HCT116 (cell line): Measurements from ENCODE around the gene TOMM40. TPM values are rescaled to one million over a fixed set of nuclear protein-coding genes. Genes with fewer than 3 reads are reported as not detected.

Source experiments
- ATAC-seq: fragments of 200-7000 bp; cut with Tn5 transposase; 2 replicates; pipeline ENCODE4 v1.9.1; 2020; ENCODE audit warnings: mild to moderate bottlenecking, moderate library complexity
- BruUV-seq: library from RNA; stranded (reverse); fragments of 400-500 nt; replicated peaks from 2 replicates; lab custom pipeline; 2021; lab: Mats Ljungman, UMichigan
- CTCF ChIA-PET: fragments of 300-600 bp; sonication (Branson Sonifier 250); formaldehyde crosslinking; loops from one replicate; lab custom pipeline; 2021; ENCODE audit warnings: antibody characterized with exemption; lab: Charles Lee
- POLR2A ChIA-PET: fragments of 300-600, 350-600 bp; sonication (Branson Sonifier 250); formaldehyde crosslinking; loops from one replicate; lab custom pipeline; 2021; ENCODE audit warnings: antibody characterized with exemption; lab: Charles Lee
- RAD21 ChIA-PET, 2 experiments: fragments of 300-600 bp; sonication (Branson Sonifier 250); formaldehyde crosslinking; loops; one replicate each; lab custom pipeline; 2023; ENCODE audit warnings: low total read pairs in 2 of 2; ENCODE audit not compliant: uncharacterized antibody in 2 of 2, unreplicated experiment in 2 of 2, low non-redundant PET in 1 of 2; lab: Charles Lee
- DNase-seq: peaks from one replicate; pipeline ENCODE4 v3.0.0-alpha.2; 2010; ENCODE audit warnings: low read depth, low spot score
- H2AFZ ChIP-seq: fragments of 200-600 bp; shearing (Covaris generic), sonication (generic); 2 replicates; pipeline ENCODE4 v1.6.1; 2017; ENCODE audit warnings: low read depth, mixed run types, mixed read lengths, antibody characterized with exemption, low read length; ENCODE audit not compliant: poor library complexity, severe bottlenecking
- H3K27ac ChIP-seq: 2 replicates; pipeline ENCODE4 v1.5.1; 2012; ENCODE audit warnings: low read depth, low read length
- H3K27me3 ChIP-seq: fragments of 200-600 bp; sonication (generic); 2 replicates; pipeline ENCODE4 v1.6.1; 2016; ENCODE audit warnings: mixed run types, low read length, mixed read lengths; ENCODE audit not compliant: insufficient read depth
- H3K36me3 ChIP-seq, 2 experiments: fragments of 200-500 bp in 1 of 2; fragments of 200-600 bp in 1 of 2; sonication (Bioruptor generic) in 1 of 2; sonication (generic) in 1 of 2; 2 replicates each; pipeline versions ENCODE4 v1.5.1 to v1.6.1; 2014 to 2016; ENCODE audit warnings: low read length in 2 of 2, inconsistent platforms in 1 of 2, mixed read lengths in 1 of 2, mixed run types in 1 of 2; ENCODE audit not compliant: insufficient read depth in 2 of 2, control insufficient read depth in 1 of 2
- H3K4me1 ChIP-seq, 2 experiments: fragments of 200-600 bp in 1 of 2; sonication (generic) in 1 of 2; 2 replicates each; pipeline versions ENCODE4 v1.5.1 to v1.6.1; 2012 to 2017; ENCODE audit warnings: low read length in 2 of 2, inconsistent platforms in 1 of 2, mild to moderate bottlenecking in 1 of 2, mixed read lengths in 1 of 2, mixed run types in 1 of 2, moderate library complexity in 1 of 2; ENCODE audit not compliant: insufficient read depth in 2 of 2, control insufficient read depth in 1 of 2
- H3K4me2 ChIP-seq: fragments of 200-600 bp; sonication (generic); 2 replicates; pipeline ENCODE4 v1.6.1; 2017; ENCODE audit warnings: mixed run types, low read length, mixed read lengths
- H3K4me3 ChIP-seq, 2 experiments: fragments of 200-600 bp in 1 of 2; sonication (generic) in 1 of 2; replicated peaks in 1 of 2; 2 replicates each; pipeline ENCODE4 v1.5.1; 2011 to 2016; ENCODE audit warnings: low read length in 2 of 2, control low read depth in 1 of 2, low read depth in 1 of 2, mild to moderate bottlenecking in 1 of 2, mixed read lengths in 1 of 2, mixed run types in 1 of 2
- H3K79me2 ChIP-seq: fragments of 200-600 bp; sonication (generic); 2 replicates; pipeline ENCODE4 v1.6.1; 2017; ENCODE audit warnings: mild to moderate bottlenecking, mixed run types, low read length, moderate library complexity, mixed read lengths; ENCODE audit not compliant: insufficient read depth
- H3K9ac ChIP-seq: fragments of 200-600 bp; sonication (generic); 2 replicates; pipeline ENCODE4 v1.6.1; 2016; ENCODE audit warnings: low read length, mixed read lengths
- H3K9me2 ChIP-seq: fragments of 200-600 bp; sonication (generic), shearing (Covaris generic); 2 replicates; pipeline ENCODE4 v1.6.1; 2017; ENCODE audit warnings: mixed run types, mild to moderate bottlenecking, moderate library complexity; ENCODE audit not compliant: insufficient read depth
- H3K9me3 ChIP-seq, 2 experiments: fragments of 200-500 bp in 1 of 2; fragments of 200-600 bp in 1 of 2; sonication (Bioruptor generic) in 1 of 2; sonication (generic) in 1 of 2; 2 replicates each; pipeline ENCODE4 v1.6.1; 2014 to 2017; ENCODE audit warnings: low read length in 2 of 2, mixed read lengths in 2 of 2, inconsistent platforms in 1 of 2, low read depth in 1 of 2, mild to moderate bottlenecking in 1 of 2, mixed run types in 1 of 2, moderate library complexity in 1 of 2; ENCODE audit not compliant: control insufficient read depth in 1 of 2, insufficient read depth in 1 of 2
- H4K20me1 ChIP-seq: fragments of 200-600 bp; sonication (generic), shearing (Covaris generic); 2 replicates; pipeline ENCODE4 v1.6.1; 2017; ENCODE audit warnings: mixed run types, mild to moderate bottlenecking, moderate library complexity; ENCODE audit not compliant: insufficient read depth
- CBX3 ChIP-seq: IDR thresholded peaks from 2 replicates; pipeline ENCODE4 v1.6.1; 2012; ENCODE audit warnings: low read depth
- EGR1 ChIP-seq: IDR thresholded peaks from 2 replicates; pipeline ENCODE4 v1.6.1; 2012; ENCODE audit warnings: low read depth
- JUND ChIP-seq: IDR thresholded peaks from 2 replicates; pipeline ENCODE4 v1.6.1; 2012
- POLR2A ChIP-seq: IDR thresholded peaks from 2 replicates; pipeline ENCODE4 v1.7.0; 2011; ENCODE audit warnings: borderline replicate concordance; ENCODE audit not compliant: insufficient read depth, insufficient read length; ENCODE audit errors: extremely low read depth
- POLR2AphosphoS5 ChIP-seq: IDR thresholded peaks from 2 replicates; pipeline ENCODE4 v1.6.1; 2011; ENCODE audit warnings: mild to moderate bottlenecking, low read depth, low read length, moderate library complexity
- SP1 ChIP-seq: IDR thresholded peaks from 2 replicates; pipeline ENCODE4 v1.6.1; 2012; ENCODE audit warnings: low read depth
- TCF7L2 ChIP-seq: IDR thresholded peaks from 2 replicates; pipeline ENCODE4 v1.7.0; 2011; ENCODE audit warnings: borderline replicate concordance, inconsistent platforms; ENCODE audit not compliant: insufficient read depth, insufficient read length; ENCODE audit errors: extremely low read depth
- intact Hi-C: fragments of 100-400 bp; cut with micrococcal nuclease; formaldehyde crosslinking; loops from 2 replicates; pipeline ENCODE4 v1.10.0; 2022
- total RNA-seq: library from RNA; stranded (reverse); gene quantifications from one replicate; pipeline ENCODE4 v1.2.1, GENCODE V29; 2021; ENCODE audit not compliant: unreplicated experiment
- TF ChIP-seq, protein P1 (sequence below): IDR thresholded peaks from 2 replicates; pipeline ENCODE4 v1.6.1; 2012; ENCODE audit warnings: low read depth
- TF ChIP-seq, protein P2 (sequence below): IDR thresholded peaks from 2 replicates; pipeline ENCODE4 v1.6.1; 2012

TOMM40 gene
- total RNA-seq, 1 experiment from 2014 or later: 178 TPM

GRCh38 chr19:44924243-44924725 lies 33.2 kb downstream of the TOMM40 start:
- no TSS peak for BruUV-seq
- no peak overlapping the region for H3K9ac ChIP-seq
- no peaks in the 10 kb centered on the region for H4K20me1 ChIP-seq
- TF ChIP-seq CBX3 (no peak), POLR2A (no peak), JUND (no peak), POLR2AphosphoS5 (no peak), EGR1 (no peak), TCF7L2 (no peak), SP1 (no peak)
- TF ChIP-seq, protein P1, sequence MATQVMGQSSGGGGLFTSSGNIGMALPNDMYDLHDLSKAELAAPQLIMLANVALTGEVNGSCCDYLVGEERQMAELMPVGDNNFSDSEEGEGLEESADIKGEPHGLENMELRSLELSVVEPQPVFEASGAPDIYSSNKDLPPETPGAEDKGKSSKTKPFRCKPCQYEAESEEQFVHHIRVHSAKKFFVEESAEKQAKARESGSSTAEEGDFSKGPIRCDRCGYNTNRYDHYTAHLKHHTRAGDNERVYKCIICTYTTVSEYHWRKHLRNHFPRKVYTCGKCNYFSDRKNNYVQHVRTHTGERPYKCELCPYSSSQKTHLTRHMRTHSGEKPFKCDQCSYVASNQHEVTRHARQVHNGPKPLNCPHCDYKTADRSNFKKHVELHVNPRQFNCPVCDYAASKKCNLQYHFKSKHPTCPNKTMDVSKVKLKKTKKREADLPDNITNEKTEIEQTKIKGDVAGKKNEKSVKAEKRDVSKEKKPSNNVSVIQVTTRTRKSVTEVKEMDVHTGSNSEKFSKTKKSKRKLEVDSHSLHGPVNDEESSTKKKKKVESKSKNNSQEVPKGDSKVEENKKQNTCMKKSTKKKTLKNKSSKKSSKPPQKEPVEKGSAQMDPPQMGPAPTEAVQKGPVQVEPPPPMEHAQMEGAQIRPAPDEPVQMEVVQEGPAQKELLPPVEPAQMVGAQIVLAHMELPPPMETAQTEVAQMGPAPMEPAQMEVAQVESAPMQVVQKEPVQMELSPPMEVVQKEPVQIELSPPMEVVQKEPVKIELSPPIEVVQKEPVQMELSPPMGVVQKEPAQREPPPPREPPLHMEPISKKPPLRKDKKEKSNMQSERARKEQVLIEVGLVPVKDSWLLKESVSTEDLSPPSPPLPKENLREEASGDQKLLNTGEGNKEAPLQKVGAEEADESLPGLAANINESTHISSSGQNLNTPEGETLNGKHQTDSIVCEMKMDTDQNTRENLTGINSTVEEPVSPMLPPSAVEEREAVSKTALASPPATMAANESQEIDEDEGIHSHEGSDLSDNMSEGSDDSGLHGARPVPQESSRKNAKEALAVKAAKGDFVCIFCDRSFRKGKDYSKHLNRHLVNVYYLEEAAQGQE: no peak
- TF ChIP-seq, protein P2, sequence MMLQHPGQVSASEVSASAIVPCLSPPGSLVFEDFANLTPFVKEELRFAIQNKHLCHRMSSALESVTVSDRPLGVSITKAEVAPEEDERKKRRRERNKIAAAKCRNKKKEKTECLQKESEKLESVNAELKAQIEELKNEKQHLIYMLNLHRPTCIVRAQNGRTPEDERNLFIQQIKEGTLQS: no peak
- TF ChIP-seq, all 23 proteins: peak for 0
- H3K4me1 ChIP-seq: peaks cover 0 to 14% of the 10 kb centered on the region in 2 experiments; a peak in 3 of 4 replicates
- H3K79me2 ChIP-seq: no peaks in the 10 kb centered on the region
- no peak overlapping the region for H2AFZ ChIP-seq
- ATAC-seq (no peak), DNase-seq (no peak)
- H3K4me3 ChIP-seq: no peak overlapping the region
- no peak overlapping the region for H3K4me2 ChIP-seq
- H3K27ac ChIP-seq: no peak overlapping the region
- H3K36me3 ChIP-seq: no peaks in the 10 kb centered on the region
- ChIA-PET RAD21 (no interaction called here), POLR2A (no interaction called here), CTCF (no interaction called here)
- intact Hi-C loops: no loop called here
- no peaks in the 10 kb centered on the region for H3K9me2 ChIP-seq
- no peaks in the 10 kb centered on the region for H3K27me3 ChIP-seq
- H3K9me3 ChIP-seq: no peaks in the 10 kb centered on the region
